Muscle of leg (tissue), 11 donors: ENCODE results near the gene ATP6V1B1. TPM values are rescaled to one million over a fixed set of nuclear protein-coding genes. Genes with fewer than 3 reads are reported as not detected.

Experiments
- DNase-seq: peaks from one replicate; pipeline ENCODE4 v3.0.0; 2013
- H3K27ac ChIP-seq: one replicate; pipeline ENCODE4 v1.5.1; 2013; ENCODE audit warnings: mild to moderate bottlenecking, low read length, control low read depth
- H3K27me3 ChIP-seq: one replicate; pipeline ENCODE4 v1.6.1; 2013; ENCODE audit warnings: low read length; ENCODE audit not compliant: control insufficient read depth, insufficient read depth
- H3K36me3 ChIP-seq: one replicate; pipeline ENCODE4 v1.6.1; 2013; ENCODE audit warnings: low read length; ENCODE audit not compliant: control insufficient read depth, insufficient read depth
- H3K4me1 ChIP-seq: one replicate; pipeline ENCODE4 v1.6.1; 2013; ENCODE audit warnings: low read length; ENCODE audit not compliant: control insufficient read depth, insufficient read depth
- H3K4me3 ChIP-seq: one replicate; pipeline ENCODE4 v1.5.1; 2013; ENCODE audit warnings: low read length, control low read depth
- H3K9me3 ChIP-seq: replicated peaks from 2 replicates; pipeline ENCODE4 v1.6.1; 2013; ENCODE audit warnings: low read depth, low read length; ENCODE audit not compliant: control insufficient read depth
- WGBS: methylation state at CpG from one replicate; pipeline ENCODE4 v1.1.5; 2013; ENCODE audit warnings: missing lambda C conversion rate; ENCODE audit not compliant: insufficient coverage; 5-methylcytosine and 5-hydroxymethylcytosine counted together
- polyA plus RNA-seq, 8 donors: library from polyadenylated mRNA; unstranded; fragments of 120-200 nt; gene quantifications; one replicate each; pipeline versions ENCODE4 v1.2.1 to v1.2.3, GENCODE V29; 2013; ENCODE audit warnings: inconsistent platforms in 1 of 8, low replicate concordance in 1 of 8; ENCODE audit not compliant: insufficient read length in 8 of 8, insufficient read depth in 1 of 8
- total RNA-seq: library from RNA; stranded (reverse); fragments of 120-200 nt; gene quantifications from one replicate; pipeline ENCODE4 v1.2.4, GENCODE V29; 2013

Gene ATP6V1B1
- total and polyA plus RNA-seq, 9 donors = 0.30 to 2.7 (median 0.80) TPM

DNA sequence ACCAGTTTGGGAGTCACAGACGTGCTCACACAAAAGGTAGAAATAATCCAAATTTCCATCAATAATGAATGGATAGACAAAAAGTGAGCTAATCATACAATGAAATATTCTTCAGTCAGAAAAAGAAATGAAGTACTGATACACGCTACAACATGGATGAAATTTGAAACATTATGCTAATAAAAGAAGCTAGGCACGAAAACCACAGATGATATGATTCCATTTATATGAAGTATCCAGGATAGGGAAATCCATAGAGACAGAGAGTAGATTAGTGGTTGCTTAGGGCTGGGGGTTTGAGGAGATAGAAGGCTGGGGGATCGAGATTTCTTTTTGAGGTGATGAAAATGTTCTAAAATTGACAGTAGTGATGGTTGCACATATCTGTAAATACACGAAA is 43.0 kb upstream of the ATP6V1B1 start:
- Histone ChIP-seq H3K4me1 (peaks cover 14% of the 10 kb centered on the region), H3K9me3 (no peaks in the 10 kb centered on the region), H3K27ac (no peak overlapping the region), H3K4me3 (no peak overlapping the region), H3K27me3 (peaks cover 98% of the 10 kb centered on the region), H3K36me3 (no peaks in the 10 kb centered on the region)
- WGBS = no CpG with 5 or more reads among the region's 5 CpGs
- DNase-seq = no peak

- Histone ChIP-seq H3K4me1 (peaks cover 10% of the 10 kb centered on the region), H3K36me3 (no peaks in the 10 kb centered on the region), H3K4me3 (no peak overlapping the region), H3K27ac (no peak overlapping the region), H3K27me3 (peaks cover 98% of the 10 kb centered on the region), H3K9me3 (no peaks in the 10 kb centered on the region)
- DNase-seq = no peak
- no CpG with 5 or more reads among the region's 2 CpGs for WGBS
Measured at GRCh38 chr2:70893186-70893585, 42.5 kb upstream of the ATP6V1B1 start.

- Histone ChIP-seq H3K4me1 (peaks cover 6% of the 10 kb centered on the region), H3K9me3 (no peaks in the 10 kb centered on the region), H3K36me3 (no peaks in the 10 kb centered on the region), H3K4me3 (no peak overlapping the region), H3K27me3 (peaks cover 98% of the 10 kb centered on the region), H3K27ac (no peak overlapping the region)
- WGBS = 44% methylated on average over 4 of the region's 4 CpGs
- no peak for DNase-seq
Measured at GRCh38 chr2:70894765-70895164, 40.9 kb upstream of the ATP6V1B1 start.

- Histone ChIP-seq H3K27ac (no peak overlapping the region), H3K9me3 (no peaks in the 10 kb centered on the region), H3K4me3 (no peak overlapping the region), H3K27me3 (peaks cover 98% of the 10 kb centered on the region), H3K4me1 (peaks cover 10% of the 10 kb centered on the region), H3K36me3 (no peaks in the 10 kb centered on the region)
- WGBS = 13% methylated on average over 1 of the region's 3 CpGs
- no peak for DNase-seq
Measured at GRCh38 chr2:70895249-70895648, 40.5 kb upstream of the ATP6V1B1 start.

DNA sequence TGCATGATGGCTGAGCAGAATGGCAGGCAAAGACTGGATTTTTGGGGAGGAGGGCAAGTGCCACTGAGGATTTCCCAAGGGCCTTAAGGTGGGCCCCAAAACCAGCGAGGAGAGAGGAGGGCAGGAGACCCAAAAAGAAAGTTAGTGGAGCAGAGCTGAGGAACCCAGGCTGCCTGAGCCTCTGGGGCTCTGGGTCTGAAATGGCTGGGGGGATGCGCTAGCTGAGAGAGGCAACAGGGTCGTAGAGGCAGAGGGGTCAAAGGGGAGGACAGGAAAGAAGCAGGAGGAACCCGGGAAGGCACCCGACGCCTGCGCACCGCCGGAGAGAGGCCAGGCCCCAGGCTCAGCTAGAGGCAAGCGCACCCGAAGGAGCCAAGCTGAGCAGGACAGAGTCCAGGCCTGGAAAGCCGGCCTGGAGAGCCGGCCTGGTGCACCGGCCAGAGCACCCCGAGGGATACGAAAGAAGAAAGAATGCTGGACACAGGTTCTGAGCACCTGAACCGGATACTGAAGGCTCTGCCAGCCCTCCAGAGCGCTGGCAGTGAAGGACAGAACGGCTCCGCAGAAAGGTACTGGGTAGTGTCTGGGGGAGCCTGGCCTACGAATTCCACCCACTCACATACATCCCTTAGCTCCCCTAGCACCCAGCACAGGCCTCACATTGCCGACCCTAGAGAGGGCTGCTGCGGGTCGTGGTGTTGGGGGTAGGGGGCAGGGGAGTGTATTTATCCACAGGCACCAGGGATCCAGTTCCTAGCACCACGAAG is 39.5 kb upstream of the ATP6V1B1 start:
- DNase-seq = no peak
- no peaks in the 10 kb centered on the region for H3K9me3 ChIP-seq
- no peak overlapping the region for H3K4me3 ChIP-seq
- peaks cover 16% of the 10 kb centered on the region for H3K4me1 ChIP-seq
- no peaks in the 10 kb centered on the region for H3K36me3 ChIP-seq
- peaks cover 97% of the 10 kb centered on the region for H3K27me3 ChIP-seq
- no peak overlapping the region for H3K27ac ChIP-seq
- WGBS = 11% methylated on average over 18 of the region's 25 CpGs

GRCh38 chr2:70896765-70897202 is 38.9 kb upstream of the ATP6V1B1 start:
- no peak for DNase-seq
- no peaks in the 10 kb centered on the region for H3K36me3 ChIP-seq
- WGBS = 4% methylated on average over 11 of the region's 16 CpGs
- no peaks in the 10 kb centered on the region for H3K9me3 ChIP-seq
- peaks cover 22% of the 10 kb centered on the region for H3K4me1 ChIP-seq
- no peak overlapping the region for H3K4me3 ChIP-seq
- no peak overlapping the region for H3K27ac ChIP-seq
- peaks cover 97% of the 10 kb centered on the region for H3K27me3 ChIP-seq

GRCh38 chr2:70897203-70897976 is 38.3 kb upstream of the ATP6V1B1 start:
- no peak for DNase-seq
- Histone ChIP-seq H3K27ac (no peak overlapping the region), H3K36me3 (no peaks in the 10 kb centered on the region), H3K9me3 (no peaks in the 10 kb centered on the region), H3K4me1 (peaks cover 28% of the 10 kb centered on the region), H3K27me3 (peaks cover 97% of the 10 kb centered on the region), H3K4me3 (no peak overlapping the region)
- 2% methylated on average over 17 of the region's 35 CpGs for WGBS

DNA sequence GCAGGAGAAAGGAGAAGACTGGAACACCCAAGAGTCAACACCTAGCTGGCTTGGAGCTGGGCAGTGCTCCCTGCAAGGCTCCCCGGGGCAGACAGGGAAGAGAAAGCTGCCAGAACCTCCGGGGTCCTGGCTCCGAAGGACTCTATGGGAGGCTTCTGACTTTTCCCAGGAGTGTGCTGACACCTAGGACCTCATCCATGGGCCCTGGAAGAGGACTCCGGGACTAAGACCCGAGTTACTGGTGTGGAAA is 37.8 kb upstream of the ATP6V1B1 start:
- Histone ChIP-seq H3K36me3 (no peaks in the 10 kb centered on the region), H3K27me3 (peaks cover 97% of the 10 kb centered on the region), H3K27ac (no peak overlapping the region), H3K9me3 (no peaks in the 10 kb centered on the region), H3K4me3 (no peak overlapping the region), H3K4me1 (peaks cover 29% of the 10 kb centered on the region)
- WGBS = 2% methylated on average over 3 of the region's 5 CpGs
- DNase-seq = no peak

GRCh38 chr2:70898363-70899240 is 37.1 kb upstream of the ATP6V1B1 start:
- Histone ChIP-seq H3K9me3 (no peaks in the 10 kb centered on the region), H3K4me1 (peaks cover 29% of the 10 kb centered on the region), H3K36me3 (no peaks in the 10 kb centered on the region), H3K27me3 (peaks cover 98% of the 10 kb centered on the region), H3K27ac (no peak overlapping the region), H3K4me3 (no peak overlapping the region)
- WGBS = 8% methylated on average over 11 of the region's 16 CpGs
- DNase-seq = no peak
